Ascending aorta (tissue), 2 donors: Measurements from ENCODE around the gene HNMT. TPM values are rescaled to one million over a fixed set of nuclear protein-coding genes. Genes with fewer than 3 reads are reported as not detected.

Experiments
- DNase-seq, 2 donors: peaks; one replicate each; pipeline ENCODE4 v3.0.0-alpha.2; 2019; ENCODE audit warnings: low spot score in 2 of 2
- H3K27ac ChIP-seq, 2 donors: fragments of 200-600 bp; sonication (generic); one replicate each; pipeline ENCODE4 v1.5.1; 2016 to 2017; ENCODE audit warnings: mild to moderate bottlenecking in 1 of 2
- H3K27me3 ChIP-seq: fragments of 200-600 bp; sonication (generic); one replicate; pipeline ENCODE4 v1.5.1; 2017
- H3K36me3 ChIP-seq, 2 donors: fragments of 200-600 bp; sonication (generic); one replicate each; pipeline ENCODE4 v1.5.1; 2016
- H3K4me1 ChIP-seq, 2 donors: fragments of 200-600 bp; sonication (generic); one replicate each; pipeline ENCODE4 v1.5.1; 2016 to 2017; ENCODE audit warnings: mild to moderate bottlenecking in 1 of 2
- H3K4me3 ChIP-seq, 2 donors: fragments of 200-600 bp; sonication (generic); one replicate each; pipeline ENCODE4 v1.5.1; 2016 to 2017; ENCODE audit warnings: mild to moderate bottlenecking in 1 of 2
- H3K9me3 ChIP-seq, 2 donors: fragments of 200-600 bp; sonication (generic); one replicate each; pipeline ENCODE4 v1.5.1; 2016
- intact Hi-C: fragments of 100-400 bp; cut with DNase I; formaldehyde crosslinking; loops from one replicate; pipeline ENCODE4 v1.15.1; 2023
- total RNA-seq: library from RNA; depleted of rRNA; stranded (reverse); fragments of >200 nt; gene quantifications from one replicate; pipeline ENCODE4 v1.1.0, GENCODE V29; 2016
- TF ChIP-seq, protein P1 (sequence below), 3 experiments: fragments of 200-600 bp in 2 of 3; fragments of 450-650 bp in 1 of 3; sonication (generic) in 2 of 3; IDR thresholded peaks; one replicate each; pipeline ENCODE4 v1.5.1; 2016 to 2019; ENCODE audit warnings: antibody characterized with exemption in 3 of 3, mild to moderate bottlenecking in 1 of 3, moderate library complexity in 1 of 3

Gene HNMT
- total RNA-seq, 1 donor from 2014 or later, result 22.2 TPM

- TF ChIP-seq, protein P1, sequence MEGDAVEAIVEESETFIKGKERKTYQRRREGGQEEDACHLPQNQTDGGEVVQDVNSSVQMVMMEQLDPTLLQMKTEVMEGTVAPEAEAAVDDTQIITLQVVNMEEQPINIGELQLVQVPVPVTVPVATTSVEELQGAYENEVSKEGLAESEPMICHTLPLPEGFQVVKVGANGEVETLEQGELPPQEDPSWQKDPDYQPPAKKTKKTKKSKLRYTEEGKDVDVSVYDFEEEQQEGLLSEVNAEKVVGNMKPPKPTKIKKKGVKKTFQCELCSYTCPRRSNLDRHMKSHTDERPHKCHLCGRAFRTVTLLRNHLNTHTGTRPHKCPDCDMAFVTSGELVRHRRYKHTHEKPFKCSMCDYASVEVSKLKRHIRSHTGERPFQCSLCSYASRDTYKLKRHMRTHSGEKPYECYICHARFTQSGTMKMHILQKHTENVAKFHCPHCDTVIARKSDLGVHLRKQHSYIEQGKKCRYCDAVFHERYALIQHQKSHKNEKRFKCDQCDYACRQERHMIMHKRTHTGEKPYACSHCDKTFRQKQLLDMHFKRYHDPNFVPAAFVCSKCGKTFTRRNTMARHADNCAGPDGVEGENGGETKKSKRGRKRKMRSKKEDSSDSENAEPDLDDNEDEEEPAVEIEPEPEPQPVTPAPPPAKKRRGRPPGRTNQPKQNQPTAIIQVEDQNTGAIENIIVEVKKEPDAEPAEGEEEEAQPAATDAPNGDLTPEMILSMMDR (IDR thresholded peaks at IDR 0.05), result no peak
- no peaks in the 10 kb centered on the region for H3K36me3 ChIP-seq
- H3K27me3 ChIP-seq, result no peaks in the 10 kb centered on the region
- no peaks in the 10 kb centered on the region for H3K4me1 ChIP-seq
- no peak for DNase-seq
- H3K27ac ChIP-seq, result no peak overlapping the region
- no peaks in the 10 kb centered on the region for H3K9me3 ChIP-seq
- intact Hi-C loops, result loop anchor here (5.0 kb wide), 2 partner anchors 140 to 425 kb away; no protein-coding TSS in a partner anchor
- no peak overlapping the region for H3K4me3 ChIP-seq
Observed at GRCh38 chr2:137947032-137947727, 17.1 kb upstream of the HNMT start.

- H3K36me3 ChIP-seq, result no peaks in the 10 kb centered on the region
- no peaks in the 10 kb centered on the region for H3K27me3 ChIP-seq
- no peak overlapping the region for H3K27ac ChIP-seq
- TF ChIP-seq, protein P1 (IDR thresholded peaks at IDR 0.05), result peak; percentile 49 to 68 (median 58)
- intact Hi-C loops, result loop anchor here (5.0 kb wide), 2 partner anchors 139 to 424 kb away; no protein-coding TSS in a partner anchor
- H3K9me3 ChIP-seq, result no peaks in the 10 kb centered on the region
- no peak overlapping the region for H3K4me3 ChIP-seq
- H3K4me1 ChIP-seq, result no peaks in the 10 kb centered on the region
- peak; percentile 15 to 83 for DNase-seq
Observed at GRCh38 chr2:137947728-137948336, 16.4 kb upstream of the HNMT start.

DNA sequence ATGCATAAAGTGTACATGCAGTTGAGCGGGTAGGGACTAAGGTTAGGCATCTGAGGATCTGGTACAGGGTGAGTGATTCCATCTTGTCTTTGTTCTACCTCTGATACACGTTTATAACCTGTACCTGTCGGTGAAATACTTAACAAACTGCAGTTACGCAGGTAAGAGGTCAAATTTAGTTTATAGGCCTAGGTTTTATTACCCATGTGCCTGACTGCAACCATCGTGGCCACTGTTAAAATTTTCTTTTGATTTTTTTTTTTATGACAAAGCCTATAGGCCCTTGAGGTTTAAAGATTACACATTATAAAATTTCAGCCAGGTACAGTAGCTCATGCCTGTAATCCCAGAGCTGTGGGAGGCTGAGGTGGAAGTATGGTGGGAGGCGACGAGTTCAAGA is 15.4 kb upstream of the HNMT start:
- no peak for DNase-seq
- intact Hi-C loops, result loop anchor here (5.0 kb wide), 2 partner anchors 138 to 423 kb away; no protein-coding TSS in a partner anchor
- H3K36me3 ChIP-seq, result no peaks in the 10 kb centered on the region
- no peaks in the 10 kb centered on the region for H3K9me3 ChIP-seq
- H3K4me3 ChIP-seq, result no peak overlapping the region
- H3K27ac ChIP-seq, result no peak overlapping the region
- TF ChIP-seq, protein P1 (IDR thresholded peaks at IDR 0.05), result no peak
- H3K4me1 ChIP-seq, result no peaks in the 10 kb centered on the region
- H3K27me3 ChIP-seq, result no peaks in the 10 kb centered on the region

- intact Hi-C loops, result no loop called here
- Histone ChIP-seq H3K27ac (no peak overlapping the region), H3K27me3 (no peaks in the 10 kb centered on the region), H3K4me1 (no peaks in the 10 kb centered on the region), H3K9me3 (no peaks in the 10 kb centered on the region), H3K4me3 (no peak overlapping the region), H3K36me3 (no peaks in the 10 kb centered on the region)
- TF ChIP-seq, protein P1 (IDR thresholded peaks at IDR 0.05), result no peak
- no peak for DNase-seq
Observed at GRCh38 chr2:137950238-137950637, 14.0 kb upstream of the HNMT start.

GRCh38 chr2:137951586-137951985 is 12.7 kb upstream of the HNMT start:
- DNase-seq, result no peak
- no peaks in the 10 kb centered on the region for H3K36me3 ChIP-seq
- TF ChIP-seq, protein P1 (IDR thresholded peaks at IDR 0.05), result no peak
- intact Hi-C loops, result no loop called here
- no peaks in the 10 kb centered on the region for H3K9me3 ChIP-seq
- no peak overlapping the region for H3K4me3 ChIP-seq
- H3K4me1 ChIP-seq, result no peaks in the 10 kb centered on the region
- no peak overlapping the region for H3K27ac ChIP-seq
- no peaks in the 10 kb centered on the region for H3K27me3 ChIP-seq
